ENCODE data around the gene PRTFDC1.

DNA sequence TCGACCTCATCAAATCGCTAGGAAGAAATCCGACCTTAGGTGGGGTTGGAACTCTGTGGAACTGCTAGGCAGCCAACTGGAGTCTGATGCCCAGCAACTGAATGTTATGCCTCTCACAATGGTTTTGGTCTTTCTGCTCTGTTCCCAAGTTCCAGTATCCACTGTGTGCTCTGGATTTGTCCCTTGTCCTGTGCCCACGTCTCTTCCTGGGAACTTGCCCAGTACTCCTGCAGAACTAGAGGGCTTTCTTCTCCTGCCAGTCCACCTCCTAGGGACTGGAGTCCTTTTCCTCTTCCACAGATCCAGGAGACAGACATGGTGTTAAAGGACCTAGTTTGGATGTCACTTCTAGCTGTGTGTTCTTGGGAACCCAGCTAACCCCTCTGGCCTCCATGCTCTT, 26.6 kb downstream of the PRTFDC1 start:
- TF ChIP-seq, protein P1, sequence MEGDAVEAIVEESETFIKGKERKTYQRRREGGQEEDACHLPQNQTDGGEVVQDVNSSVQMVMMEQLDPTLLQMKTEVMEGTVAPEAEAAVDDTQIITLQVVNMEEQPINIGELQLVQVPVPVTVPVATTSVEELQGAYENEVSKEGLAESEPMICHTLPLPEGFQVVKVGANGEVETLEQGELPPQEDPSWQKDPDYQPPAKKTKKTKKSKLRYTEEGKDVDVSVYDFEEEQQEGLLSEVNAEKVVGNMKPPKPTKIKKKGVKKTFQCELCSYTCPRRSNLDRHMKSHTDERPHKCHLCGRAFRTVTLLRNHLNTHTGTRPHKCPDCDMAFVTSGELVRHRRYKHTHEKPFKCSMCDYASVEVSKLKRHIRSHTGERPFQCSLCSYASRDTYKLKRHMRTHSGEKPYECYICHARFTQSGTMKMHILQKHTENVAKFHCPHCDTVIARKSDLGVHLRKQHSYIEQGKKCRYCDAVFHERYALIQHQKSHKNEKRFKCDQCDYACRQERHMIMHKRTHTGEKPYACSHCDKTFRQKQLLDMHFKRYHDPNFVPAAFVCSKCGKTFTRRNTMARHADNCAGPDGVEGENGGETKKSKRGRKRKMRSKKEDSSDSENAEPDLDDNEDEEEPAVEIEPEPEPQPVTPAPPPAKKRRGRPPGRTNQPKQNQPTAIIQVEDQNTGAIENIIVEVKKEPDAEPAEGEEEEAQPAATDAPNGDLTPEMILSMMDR (IDR thresholded peaks at IDR 0.05): no peak
- no peak for TF ChIP-seq POLR2A (IDR thresholded peaks at IDR 0.05)
